SK-N-DZ (cell line): ENCODE data around the gene ANKRD50. TPM values are rescaled to one million over a fixed set of nuclear protein-coding genes. Genes with fewer than 3 reads are reported as not detected.

Source experiments
- DNase-seq: peaks from one replicate; pipeline ENCODE4 v3.0.0-alpha.2; 2015; ENCODE audit warnings: low spot score
- polyA plus RNA-seq, 2 experiments: library from polyadenylated mRNA; depleted of rRNA; stranded (reverse); fragments of >200 nt; gene quantifications; 2 replicates each; pipeline ENCODE4 v1.2.3, GENCODE V29; 2014

Gene ANKRD50, protein sequence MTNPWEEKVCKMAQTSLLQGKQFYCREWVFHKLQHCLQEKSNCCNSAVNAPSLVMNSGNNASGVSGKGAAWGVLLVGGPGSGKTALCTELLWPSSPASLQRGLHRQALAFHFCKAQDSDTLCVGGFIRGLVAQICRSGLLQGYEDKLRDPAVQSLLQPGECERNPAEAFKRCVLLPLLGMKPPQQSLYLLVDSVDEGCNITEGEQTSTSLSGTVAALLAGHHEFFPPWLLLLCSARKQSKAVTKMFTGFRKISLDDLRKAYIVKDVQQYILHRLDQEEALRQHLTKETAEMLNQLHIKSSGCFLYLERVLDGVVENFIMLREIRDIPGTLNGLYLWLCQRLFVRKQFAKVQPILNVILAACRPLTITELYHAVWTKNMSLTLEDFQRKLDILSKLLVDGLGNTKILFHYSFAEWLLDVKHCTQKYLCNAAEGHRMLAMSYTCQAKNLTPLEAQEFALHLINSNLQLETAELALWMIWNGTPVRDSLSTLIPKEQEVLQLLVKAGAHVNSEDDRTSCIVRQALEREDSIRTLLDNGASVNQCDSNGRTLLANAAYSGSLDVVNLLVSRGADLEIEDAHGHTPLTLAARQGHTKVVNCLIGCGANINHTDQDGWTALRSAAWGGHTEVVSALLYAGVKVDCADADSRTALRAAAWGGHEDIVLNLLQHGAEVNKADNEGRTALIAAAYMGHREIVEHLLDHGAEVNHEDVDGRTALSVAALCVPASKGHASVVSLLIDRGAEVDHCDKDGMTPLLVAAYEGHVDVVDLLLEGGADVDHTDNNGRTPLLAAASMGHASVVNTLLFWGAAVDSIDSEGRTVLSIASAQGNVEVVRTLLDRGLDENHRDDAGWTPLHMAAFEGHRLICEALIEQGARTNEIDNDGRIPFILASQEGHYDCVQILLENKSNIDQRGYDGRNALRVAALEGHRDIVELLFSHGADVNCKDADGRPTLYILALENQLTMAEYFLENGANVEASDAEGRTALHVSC (N-terminal part only)
- polyA plus RNA-seq (2014; cell fraction: cytosol; rRNA removed), result 5.4 and 5.8 TPM in 2 replicates
- 3.9 and 4.1 TPM in 2 replicates for polyA plus RNA-seq (2014; cell fraction: nucleus; rRNA removed)

DNA sequence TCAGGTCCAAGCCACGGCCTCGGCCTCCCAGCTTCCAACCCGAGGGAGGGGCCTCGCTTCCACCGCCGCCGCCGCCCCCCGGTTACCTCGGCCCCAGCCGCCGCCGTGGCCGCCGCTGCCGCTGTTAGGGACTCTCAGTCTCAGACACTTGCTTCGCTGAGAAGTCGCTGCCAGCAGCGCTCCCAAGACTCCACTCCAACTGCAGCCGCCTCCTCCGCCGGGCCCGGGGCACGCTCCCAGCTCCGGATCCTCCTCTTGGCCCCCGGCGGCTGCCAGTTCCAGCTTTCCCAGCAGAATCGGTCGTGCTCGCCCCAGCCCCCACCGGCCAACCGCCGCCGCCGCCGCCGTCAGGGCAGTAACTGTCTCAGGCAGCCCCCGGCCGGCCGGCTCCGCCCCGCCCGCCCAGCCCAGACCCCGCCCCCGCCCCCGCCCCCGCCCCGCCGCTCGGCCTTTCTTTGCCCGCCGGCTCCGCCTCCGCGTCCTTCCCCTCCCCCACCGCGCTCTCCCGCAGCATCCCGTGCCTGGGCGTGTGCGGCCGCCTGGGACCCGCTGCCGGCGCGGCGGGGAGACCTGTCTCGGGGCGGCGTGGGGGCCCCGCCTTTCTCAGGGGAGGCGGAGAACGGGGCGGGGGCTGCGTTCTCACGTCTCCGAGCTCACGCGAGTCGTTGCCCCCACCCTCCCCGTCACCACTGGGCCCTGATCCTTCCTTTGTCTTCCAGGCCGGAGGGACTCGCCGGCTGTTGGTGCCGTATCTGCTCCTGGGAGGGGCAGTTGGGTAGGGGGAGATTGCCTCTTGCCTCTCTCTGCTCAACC, at the start of gene ANKRD50:
Gene ANKRD50 (minus strand): TSS at position 361 of the 813 bp plus-strand sequence. CDS start 2,221 bp downstream, outside the sequence.
- DNase-seq, result peak; percentile 94

DNA sequence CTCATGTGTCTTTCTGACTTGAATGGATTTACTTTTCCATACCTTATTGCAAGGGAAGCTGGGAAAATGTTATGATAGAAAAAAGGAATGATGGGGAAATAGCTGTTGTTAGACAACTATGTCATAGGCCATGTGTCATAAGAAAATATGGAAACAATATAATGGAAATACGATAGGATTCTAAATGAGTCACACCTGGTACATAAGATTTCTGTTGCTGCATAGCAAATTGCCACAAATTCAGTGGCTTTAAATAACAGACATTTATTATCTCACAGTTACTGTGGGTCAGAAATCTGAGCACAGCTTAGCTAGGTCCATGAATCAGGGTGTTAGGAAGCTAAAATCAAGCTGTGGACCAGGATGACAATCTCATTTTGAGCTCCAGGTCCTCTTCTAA, 44.6 kb upstream of the ANKRD50 start:
- DNase-seq, result no peak

DNA sequence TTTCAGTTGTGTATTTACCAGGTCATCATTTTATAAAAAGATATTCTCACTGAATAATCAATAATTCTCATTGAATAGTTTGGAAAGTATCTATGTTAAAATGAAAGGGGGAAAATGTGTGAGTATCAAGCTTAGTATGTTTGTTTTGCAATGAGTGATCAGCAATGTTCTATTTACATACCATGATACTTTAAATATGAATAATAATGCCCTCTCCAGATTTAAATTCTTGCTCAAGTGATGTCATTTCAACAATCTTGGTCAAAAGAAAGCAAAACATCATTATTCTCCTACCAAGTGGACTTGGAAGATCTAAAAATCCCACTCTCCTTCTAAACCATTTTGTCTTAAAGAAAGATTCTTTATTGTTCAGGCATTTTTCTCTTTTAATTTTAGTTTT, 42.1 kb upstream of the ANKRD50 start:
- DNase-seq, result no peak

DNA sequence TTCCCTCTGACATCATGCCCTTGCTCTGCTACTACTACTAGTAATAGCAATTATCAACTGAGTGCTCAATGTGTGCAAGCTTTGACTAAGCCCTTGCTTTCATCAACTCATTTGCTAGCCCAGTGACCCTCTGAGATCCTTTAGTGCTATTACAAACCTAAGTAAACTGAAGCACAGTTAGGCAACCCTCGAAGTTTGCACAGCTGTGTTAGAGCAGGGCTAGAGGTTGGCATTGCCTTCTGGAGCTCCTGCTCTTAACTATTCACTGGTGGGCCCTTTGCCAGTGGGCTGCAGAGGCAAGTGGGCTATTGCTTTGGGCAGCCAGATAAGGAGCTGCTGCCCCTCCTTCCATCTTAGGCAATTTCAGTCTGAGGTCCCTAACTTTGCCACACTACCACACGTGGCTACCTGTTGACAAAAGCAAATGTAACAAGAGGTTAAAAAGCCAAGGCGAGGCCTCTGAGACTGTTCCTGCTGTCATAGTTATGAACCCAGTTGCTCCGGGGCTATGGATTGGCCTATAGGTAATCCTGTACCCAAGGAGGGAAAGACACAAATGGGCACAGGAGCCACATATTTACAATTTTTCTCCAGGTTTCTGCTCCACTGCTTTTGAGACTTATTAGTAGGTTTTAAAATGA, 41.5 kb upstream of the ANKRD50 start:
- no peak for DNase-seq

DNA sequence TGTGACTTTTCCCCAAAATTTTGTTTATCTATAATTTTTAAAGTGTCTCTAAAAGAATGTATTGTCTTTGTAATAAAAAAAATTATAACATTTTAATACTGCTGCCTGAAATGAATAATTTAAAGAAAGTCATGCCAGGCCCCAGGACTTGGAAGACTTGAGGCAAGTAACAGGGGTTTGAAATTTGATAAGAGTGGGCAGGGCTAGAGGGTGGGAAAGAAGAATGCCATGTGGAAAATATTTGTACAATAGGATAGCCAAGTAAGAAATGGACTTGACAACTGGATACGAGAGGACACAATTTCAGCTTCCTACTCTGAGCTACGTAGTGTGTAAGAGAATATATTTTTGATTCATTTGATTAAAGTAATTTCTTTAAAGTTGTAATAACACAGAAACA, 36.9 kb upstream of the ANKRD50 start:
- DNase-seq, result no peak

DNA sequence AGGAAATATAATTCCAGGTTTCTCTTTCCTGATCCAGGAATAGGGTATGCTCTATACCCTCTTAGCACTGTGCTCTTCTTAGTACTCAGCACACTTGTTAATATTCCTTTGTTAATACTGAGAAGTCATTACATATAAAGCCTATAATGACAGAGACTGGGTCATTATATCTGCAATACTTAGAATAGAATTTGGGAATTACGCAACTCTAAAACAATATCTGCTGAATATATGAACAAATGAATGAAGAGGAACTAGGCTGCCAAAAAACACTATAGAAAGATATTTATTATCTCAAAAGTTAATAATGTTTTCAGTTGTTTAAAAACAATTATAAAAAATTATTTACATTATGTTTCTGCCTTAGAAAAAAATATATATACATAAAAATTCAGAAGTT, 36.4 kb upstream of the ANKRD50 start:
- DNase-seq, result no peak

DNA sequence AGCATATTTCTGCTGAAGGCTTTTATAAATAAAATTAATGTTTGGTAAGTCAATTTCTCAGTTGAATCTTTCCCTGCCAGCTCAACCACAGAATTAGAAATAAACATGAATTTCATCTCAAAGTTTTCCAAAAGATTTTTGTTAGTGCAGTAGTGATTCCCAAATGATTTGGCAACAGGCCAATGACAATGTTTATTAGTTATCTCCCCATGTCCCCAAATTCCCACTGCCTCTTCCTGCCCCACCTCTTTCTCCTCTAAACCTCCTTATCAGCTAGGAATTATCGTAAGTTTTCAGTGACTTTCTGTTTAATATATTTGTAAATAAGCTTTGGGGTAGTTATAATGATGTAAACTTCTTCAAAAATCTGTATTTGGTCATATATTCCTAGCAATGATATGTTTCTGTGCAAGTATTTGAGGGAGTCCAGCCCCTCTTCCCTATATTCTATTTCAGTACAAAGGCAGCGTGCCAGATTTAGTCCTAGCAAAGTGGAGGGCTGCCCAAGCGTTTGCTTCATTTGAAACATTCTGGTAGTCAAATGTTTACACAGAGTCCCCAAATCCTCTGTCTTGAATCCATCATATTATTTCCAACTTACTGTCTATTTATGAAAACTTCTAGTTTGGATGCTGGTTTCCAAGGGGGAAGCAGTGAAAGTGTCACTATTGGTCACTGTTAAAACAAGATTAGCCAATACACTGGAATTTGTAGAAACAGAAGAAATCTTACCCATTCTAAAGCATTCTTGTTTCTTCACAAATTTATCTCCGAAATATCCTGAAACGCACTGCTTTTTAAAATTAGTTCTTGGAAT, 33.7 kb upstream of the ANKRD50 start:
- DNase-seq, result no peak

DNA sequence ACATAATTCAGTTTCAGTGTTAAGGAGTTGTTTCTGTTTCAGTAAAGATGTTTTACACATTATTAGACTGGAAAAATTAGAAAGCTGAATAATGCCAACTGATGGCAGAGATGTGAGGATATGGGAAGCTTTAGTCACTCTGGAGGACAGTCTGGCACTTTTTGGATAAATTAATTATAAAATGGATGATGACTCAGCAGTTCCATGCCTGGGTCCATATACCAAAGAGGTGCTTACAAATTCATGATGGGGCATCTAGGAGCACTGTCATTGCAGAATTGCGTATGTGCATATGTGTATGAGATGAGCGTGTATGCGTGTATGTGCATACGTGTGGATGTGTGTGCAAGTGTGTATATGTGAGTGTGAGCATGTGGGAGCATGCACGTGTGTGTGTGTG, 31.2 kb upstream of the ANKRD50 start:
- no peak for DNase-seq

DNA sequence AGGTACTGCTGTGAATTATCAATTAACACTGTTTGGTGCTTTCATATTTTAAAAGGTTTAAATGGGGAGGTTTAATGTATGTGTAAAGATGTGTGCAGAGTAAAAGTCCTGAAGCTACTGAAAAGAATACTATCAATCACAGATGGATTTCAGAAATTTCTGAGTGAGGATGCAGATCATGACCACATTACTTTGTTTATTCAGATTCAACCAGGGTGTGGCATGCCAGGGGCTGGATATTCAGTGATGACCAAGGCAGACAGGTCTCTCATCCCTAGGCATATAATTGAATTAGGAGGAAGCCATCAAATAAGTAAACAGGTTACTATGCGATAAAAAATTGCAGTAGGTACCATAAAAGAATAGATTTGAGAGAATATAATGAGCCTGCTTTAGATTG, 28.0 kb upstream of the ANKRD50 start:
- DNase-seq, result no peak

DNA sequence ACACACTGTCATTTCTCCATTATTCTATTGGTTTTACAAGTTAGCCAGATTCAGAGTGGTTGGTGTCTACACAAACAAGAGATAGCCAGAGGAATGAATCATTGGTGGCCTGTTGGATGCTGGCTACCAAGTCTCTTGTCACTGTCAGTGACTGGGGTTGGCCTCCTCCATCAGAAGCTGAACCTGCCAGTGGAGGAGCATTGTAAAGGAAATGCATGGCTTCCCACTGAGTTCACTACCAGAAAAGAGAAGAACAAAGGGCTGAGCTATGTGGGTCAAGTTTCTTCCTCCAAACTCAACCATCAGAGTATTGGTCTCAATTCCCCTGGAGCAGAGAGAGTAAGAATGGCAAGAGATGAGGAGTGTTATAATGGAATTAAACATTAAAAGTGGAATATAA, 26.5 kb upstream of the ANKRD50 start:
- no peak for DNase-seq

DNA sequence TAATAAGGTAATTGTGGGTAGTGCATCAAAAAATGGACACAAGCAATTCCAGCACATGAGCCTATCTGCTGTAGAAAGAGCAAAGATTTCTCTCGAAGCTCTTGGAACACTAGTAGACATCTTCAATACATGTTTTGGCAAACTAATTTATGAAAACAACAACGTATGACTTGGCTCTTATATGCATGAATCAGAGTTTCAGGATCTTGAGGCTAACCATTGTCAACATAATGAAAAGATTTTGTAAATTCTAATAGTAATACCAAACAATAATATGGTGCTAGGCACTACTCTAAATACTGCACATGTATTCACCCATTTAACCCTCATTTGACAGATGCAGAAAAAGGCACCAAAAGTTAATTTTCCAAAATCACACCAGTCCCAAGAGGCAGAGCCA, 25.1 kb upstream of the ANKRD50 start:
- no peak for DNase-seq

DNA sequence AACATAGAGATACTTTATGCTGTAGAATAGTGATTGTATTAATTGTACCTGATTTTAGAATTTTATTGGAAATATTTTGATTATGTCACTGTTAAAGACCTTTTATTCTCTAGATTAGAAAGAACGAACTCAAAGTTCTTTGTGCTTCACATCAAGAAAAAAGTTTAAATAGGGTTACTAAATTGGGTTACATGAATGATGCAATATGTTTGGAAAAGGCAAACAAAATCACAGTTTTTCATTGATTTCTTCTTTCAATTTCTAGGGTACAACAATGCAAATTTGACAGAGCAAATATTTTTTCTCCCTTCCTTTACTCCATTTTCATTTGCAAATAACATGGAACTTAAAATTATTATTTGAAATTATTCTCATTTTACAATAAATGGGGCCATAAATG, 24.0 kb upstream of the ANKRD50 start:
- no peak for DNase-seq

DNA sequence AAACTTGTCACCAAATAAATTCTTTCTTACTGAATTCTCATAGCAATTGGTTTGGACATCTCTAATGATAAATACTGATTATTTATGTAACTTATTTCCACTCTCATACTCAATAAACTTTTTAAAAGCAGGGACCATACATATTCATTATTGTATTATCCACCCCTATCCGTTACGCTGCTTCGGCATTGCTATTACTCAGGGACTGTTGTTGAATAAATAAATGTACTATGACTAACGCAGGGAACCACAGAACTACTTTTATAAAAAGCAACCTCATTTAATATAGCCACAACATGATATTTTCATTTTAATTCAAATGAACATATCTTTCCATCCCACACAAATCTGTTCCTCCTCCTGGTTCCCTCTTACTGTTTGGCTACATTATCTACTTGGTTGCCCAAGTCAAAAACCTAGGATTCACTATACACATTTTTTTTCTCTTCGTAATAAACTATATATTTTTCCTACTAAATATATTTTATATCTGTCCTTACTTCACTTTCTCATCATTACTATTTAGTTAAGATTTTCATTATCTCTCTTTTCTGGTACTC, 14.9 kb upstream of the ANKRD50 start:
- DNase-seq, result no peak

DNA sequence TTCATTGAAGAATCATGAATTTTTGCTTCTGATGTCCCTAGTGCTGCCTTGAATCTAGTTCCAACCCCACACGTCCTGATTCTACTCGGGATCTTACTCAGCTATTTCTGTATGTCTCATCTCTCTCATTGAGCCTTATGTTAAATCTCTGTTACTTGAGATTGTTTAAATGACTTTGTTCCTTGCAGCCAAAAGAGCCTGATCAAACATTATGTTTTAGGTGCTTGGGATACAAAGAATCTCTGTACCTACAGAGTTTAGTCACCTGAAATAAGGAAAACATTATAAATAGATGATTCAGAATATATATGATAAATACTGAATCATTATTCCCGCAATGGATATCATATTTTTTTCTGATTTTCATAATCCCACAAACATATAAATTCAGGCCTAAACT, 13.7 kb upstream of the ANKRD50 start:
- DNase-seq, result no peak

DNA sequence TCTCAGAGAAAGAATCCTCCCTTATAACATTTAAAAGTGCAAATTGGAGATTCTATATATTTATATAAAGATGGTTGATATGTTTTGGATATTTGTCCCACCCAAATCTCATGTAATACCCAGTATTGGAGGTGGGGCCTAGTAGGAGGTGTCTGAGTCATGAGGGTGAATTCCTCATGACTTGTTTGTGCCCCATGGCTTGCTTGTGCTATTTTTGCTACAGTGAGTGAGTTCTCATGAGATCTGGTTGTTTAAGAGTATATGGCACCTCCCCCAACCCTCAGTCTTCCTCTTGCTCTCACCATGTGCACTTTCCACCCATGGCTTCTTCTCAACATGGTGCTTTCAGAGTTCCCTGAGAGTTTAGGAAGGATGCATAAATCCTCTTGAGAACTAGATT, 9.5 kb upstream of the ANKRD50 start:
- DNase-seq, result no peak

DNA sequence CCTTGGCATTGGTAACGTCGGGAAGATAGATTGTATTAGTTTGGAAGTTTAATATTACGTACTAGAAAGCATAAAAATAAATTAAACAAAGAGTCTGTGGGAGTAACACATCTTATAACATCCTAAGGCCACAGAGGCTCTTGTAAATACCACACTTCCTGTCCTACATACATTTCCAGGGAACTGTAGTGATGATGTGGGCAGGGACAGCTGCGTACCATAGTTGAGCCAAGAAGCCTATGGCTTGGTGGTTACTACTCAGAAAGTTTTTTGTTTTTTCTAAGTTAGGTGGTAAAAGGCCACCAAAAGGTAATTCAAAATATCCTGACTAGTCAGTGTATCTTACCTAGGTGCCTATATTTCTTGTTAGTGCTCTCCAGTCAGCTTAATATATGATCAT, 4.6 kb upstream of the ANKRD50 start:
- no peak for DNase-seq

DNA sequence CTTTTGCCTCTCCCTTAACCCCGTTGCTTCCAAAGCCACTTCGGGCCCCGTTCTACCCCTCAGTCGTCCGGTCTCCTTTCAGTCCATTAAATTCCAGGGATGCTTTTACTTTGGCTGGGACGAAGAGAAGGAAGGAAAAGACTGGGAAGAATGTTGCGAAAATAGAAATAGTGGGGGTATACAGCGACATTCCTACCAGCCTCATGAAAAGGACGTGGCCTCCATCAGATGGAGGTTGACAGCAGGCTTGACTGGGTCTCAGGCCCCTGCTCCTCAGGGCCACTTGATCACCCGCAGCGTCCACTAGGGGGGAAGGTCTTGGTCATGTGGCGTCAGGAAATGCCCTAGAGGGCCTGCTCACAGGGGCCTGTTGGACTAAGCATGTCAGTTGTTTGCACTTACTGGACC, 657 bp upstream of the ANKRD50 start:
- DNase-seq, result peak; percentile 90

DNA sequence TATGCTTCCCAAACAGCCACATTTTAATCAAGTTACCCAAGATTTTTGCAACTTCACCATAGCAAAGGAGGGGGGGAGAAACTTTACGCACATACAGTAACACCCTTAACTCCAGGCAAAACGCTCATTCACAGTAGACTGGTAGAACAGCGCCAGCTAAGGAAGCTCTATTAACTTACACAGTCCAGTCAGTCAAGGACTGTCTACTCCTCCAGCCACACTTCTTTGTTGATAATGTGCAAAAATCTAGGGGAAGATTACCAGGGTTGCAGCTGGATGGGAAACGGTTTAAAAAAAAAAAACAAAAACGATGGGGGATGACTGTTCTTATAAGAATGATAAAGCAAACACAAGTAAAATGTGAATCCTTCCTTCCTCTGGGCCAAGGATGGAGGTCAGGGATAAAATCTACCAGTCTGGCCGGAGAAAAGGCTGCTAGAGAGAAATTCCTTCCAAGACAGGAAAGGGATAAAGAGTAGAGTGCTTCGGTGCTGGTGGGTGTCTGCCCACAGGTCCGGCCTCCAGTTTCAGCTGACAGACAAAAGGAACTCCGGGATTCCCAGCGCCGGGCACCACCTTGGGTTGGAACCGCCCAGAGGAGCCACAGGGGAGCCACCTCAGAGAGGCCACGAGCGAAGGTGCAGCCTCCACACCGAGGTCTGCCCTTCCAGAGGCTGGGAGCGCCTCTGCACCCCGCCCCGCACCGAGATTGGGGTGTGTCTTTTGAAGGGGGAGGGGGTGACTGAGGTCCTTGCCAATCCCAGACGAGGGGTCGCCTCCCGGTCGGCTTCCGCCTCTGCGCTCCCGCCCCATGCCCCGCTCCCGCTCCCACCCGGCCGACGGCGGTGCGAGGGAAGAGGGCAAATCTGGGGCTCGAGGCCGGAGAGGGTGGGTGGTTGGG, 811 bp downstream of the ANKRD50 start:
- peak; percentile 77 for DNase-seq

DNA sequence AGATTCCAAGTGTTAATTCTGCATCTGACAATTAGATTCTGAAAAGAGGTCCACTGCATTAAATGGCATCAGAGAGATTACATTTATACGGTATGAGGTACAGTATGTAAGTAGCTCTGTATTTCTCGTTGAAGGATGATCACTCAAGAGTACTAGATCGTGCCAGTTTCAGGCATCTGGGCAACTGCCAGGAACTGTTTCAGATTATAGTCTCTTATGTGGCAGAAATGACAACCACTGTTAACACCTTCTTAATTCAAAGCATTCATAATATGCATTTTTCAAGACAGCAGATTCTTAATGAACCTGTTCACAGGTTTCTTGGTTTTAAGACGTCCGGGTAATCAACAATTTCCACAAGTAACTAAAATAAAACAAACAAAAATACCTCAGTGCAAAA, 1.6 kb downstream of the ANKRD50 start:
- peak; percentile 1 for DNase-seq
